ENCODE results near the gene PARS2.

Gene PARS2

DNA sequence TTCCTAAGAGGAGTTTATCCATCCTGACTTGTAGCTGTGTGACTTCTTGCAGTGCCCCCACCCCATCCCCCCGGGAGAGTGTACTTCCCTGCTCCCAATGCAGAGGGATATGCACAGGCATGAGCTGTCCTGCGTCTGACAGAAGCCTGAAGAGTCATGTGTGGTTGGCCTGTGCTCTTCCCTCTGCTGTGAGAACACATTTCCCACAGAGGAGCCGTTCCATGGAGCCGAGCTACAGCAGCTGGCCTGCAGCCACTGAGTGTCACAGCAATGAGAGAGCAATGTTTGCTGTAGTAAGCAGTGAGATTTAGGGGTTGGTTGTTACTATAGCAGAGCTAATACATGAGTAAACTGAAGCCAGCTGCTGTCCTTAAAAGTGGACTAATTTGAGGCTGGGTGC lies 22.0 kb downstream of the PARS2 start:
- no peaks in the 10 kb centered on the region for H3K9me3 ChIP-seq (replicated peaks; ENCODE audit: insufficient read depth, low read length)
- TF ChIP-seq EZH2phosphoT487 (IDR thresholded peaks at IDR 0.05; ENCODE audit: low read length) (no peak), EZH2 (optimal IDR thresholded peaks at IDR 0.05; ENCODE audit: low read depth, low read length) (no peak)
- TF ChIP-seq, protein P1, sequence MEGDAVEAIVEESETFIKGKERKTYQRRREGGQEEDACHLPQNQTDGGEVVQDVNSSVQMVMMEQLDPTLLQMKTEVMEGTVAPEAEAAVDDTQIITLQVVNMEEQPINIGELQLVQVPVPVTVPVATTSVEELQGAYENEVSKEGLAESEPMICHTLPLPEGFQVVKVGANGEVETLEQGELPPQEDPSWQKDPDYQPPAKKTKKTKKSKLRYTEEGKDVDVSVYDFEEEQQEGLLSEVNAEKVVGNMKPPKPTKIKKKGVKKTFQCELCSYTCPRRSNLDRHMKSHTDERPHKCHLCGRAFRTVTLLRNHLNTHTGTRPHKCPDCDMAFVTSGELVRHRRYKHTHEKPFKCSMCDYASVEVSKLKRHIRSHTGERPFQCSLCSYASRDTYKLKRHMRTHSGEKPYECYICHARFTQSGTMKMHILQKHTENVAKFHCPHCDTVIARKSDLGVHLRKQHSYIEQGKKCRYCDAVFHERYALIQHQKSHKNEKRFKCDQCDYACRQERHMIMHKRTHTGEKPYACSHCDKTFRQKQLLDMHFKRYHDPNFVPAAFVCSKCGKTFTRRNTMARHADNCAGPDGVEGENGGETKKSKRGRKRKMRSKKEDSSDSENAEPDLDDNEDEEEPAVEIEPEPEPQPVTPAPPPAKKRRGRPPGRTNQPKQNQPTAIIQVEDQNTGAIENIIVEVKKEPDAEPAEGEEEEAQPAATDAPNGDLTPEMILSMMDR (IDR thresholded peaks at IDR 0.05; ENCODE audit: low read length): no peak
- H2AFZ ChIP-seq (ENCODE audit: low read length): no peak overlapping the region
- no peaks in the 10 kb centered on the region for H3K4me1 ChIP-seq (ENCODE audit: low read length)
- no peaks in the 10 kb centered on the region for H4K20me1 ChIP-seq (ENCODE audit: insufficient read depth, low read length)
- H3K27me3 ChIP-seq (replicated peaks; ENCODE audit: insufficient read depth, low read length): no peaks in the 10 kb centered on the region
- H3K36me3 ChIP-seq (replicated peaks; ENCODE audit: insufficient read depth, low read length): 0 out of 2 replicates have a peak, but pooled peaks cover 4% of the 10 kb centered on the region
- H3K9ac ChIP-seq (ENCODE audit: low read length): no peak overlapping the region
- H3K4me3 ChIP-seq (ENCODE audit: low read length): no peak overlapping the region
- no peaks in the 10 kb centered on the region for H3K79me2 ChIP-seq (ENCODE audit: low read length)
- H3K9me2 ChIP-seq (replicated peaks; ENCODE audit: insufficient read depth, low read length): no peaks in the 10 kb centered on the region
- no peak for DNase-seq
- H3F3A ChIP-seq (ENCODE audit: insufficient read depth, low read length): no peaks in the 10 kb centered on the region
- H3K27ac ChIP-seq (ENCODE audit: low read length): no peak overlapping the region
- no peak overlapping the region for H3K4me2 ChIP-seq (ENCODE audit: low read depth, low read length)

DNA sequence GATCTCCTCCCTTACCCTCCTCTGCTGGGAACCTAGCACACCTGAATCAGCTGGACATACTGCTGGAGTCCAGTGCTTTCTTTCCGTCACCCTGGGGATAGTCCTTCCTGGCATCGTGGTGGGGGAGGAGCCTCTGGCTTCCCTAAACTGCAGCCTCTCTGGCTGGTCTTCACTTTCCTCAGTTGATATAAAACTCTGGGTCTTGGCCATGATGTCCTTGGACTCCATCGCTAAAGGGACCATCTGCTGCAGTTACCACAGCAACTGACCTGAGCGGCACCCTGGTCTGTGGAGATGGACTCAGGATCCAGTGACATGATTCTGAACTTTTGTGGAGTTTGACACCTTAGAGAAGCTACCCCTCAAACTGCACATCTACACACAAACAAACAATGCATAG lies 22.8 kb downstream of the PARS2 start:
- H4K20me1 ChIP-seq (ENCODE audit: insufficient read depth, low read length): no peaks in the 10 kb centered on the region
- no peak overlapping the region for H3K9ac ChIP-seq (ENCODE audit: low read length)
- no peak overlapping the region for H3K4me2 ChIP-seq (ENCODE audit: low read depth, low read length)
- no peaks in the 10 kb centered on the region for H3K9me2 ChIP-seq (replicated peaks; ENCODE audit: insufficient read depth, low read length)
- no peak for TF ChIP-seq EZH2 (optimal IDR thresholded peaks at IDR 0.05; ENCODE audit: low read depth, low read length)
- TF ChIP-seq, protein P1 (IDR thresholded peaks at IDR 0.05; ENCODE audit: low read length): no peak
- no peak for TF ChIP-seq EZH2phosphoT487 (IDR thresholded peaks at IDR 0.05; ENCODE audit: low read length)
- no peaks in the 10 kb centered on the region for H3F3A ChIP-seq (ENCODE audit: insufficient read depth, low read length)
- H3K36me3 ChIP-seq (replicated peaks; ENCODE audit: insufficient read depth, low read length): 0 out of 2 replicates have a peak, but pooled peaks cover 4% of the 10 kb centered on the region
- no peaks in the 10 kb centered on the region for H3K9me3 ChIP-seq (replicated peaks; ENCODE audit: insufficient read depth, low read length)
- no peaks in the 10 kb centered on the region for H3K4me1 ChIP-seq (ENCODE audit: low read length)
- no peak overlapping the region for H3K27ac ChIP-seq (ENCODE audit: low read length)
- no peak overlapping the region for H3K4me3 ChIP-seq (ENCODE audit: low read length)
- no peak overlapping the region for H2AFZ ChIP-seq (ENCODE audit: low read length)
- H3K79me2 ChIP-seq (ENCODE audit: low read length): no peaks in the 10 kb centered on the region
- no peak for DNase-seq
- no peaks in the 10 kb centered on the region for H3K27me3 ChIP-seq (replicated peaks; ENCODE audit: insufficient read depth, low read length)

GRCh38 chr1:54738244-54738643 lies 26.1 kb downstream of the PARS2 start:
- no peaks in the 10 kb centered on the region for H4K20me1 ChIP-seq (ENCODE audit: insufficient read depth, low read length)
- no peaks in the 10 kb centered on the region for H3F3A ChIP-seq (ENCODE audit: insufficient read depth, low read length)
- no peaks in the 10 kb centered on the region for H3K27me3 ChIP-seq (replicated peaks; ENCODE audit: insufficient read depth, low read length)
- no peak overlapping the region for H3K9ac ChIP-seq (ENCODE audit: low read length)
- 0 out of 2 replicates have a peak, but pooled peaks cover 4% of the 10 kb centered on the region for H3K36me3 ChIP-seq (replicated peaks; ENCODE audit: insufficient read depth, low read length)
- H3K9me2 ChIP-seq (replicated peaks; ENCODE audit: insufficient read depth, low read length): no peaks in the 10 kb centered on the region
- no peak overlapping the region for H2AFZ ChIP-seq (ENCODE audit: low read length)
- TF ChIP-seq EZH2 (optimal IDR thresholded peaks at IDR 0.05; ENCODE audit: low read depth, low read length): no peak
- TF ChIP-seq, protein P1 (IDR thresholded peaks at IDR 0.05; ENCODE audit: low read length): no peak
- no peak for TF ChIP-seq EZH2phosphoT487 (IDR thresholded peaks at IDR 0.05; ENCODE audit: low read length)
- no peaks in the 10 kb centered on the region for H3K79me2 ChIP-seq (ENCODE audit: low read length)
- H3K4me1 ChIP-seq (ENCODE audit: low read length): no peaks in the 10 kb centered on the region
- no peak overlapping the region for H3K27ac ChIP-seq (ENCODE audit: low read length)
- no peaks in the 10 kb centered on the region for H3K9me3 ChIP-seq (replicated peaks; ENCODE audit: insufficient read depth, low read length)
- H3K4me2 ChIP-seq (ENCODE audit: low read depth, low read length): no peak overlapping the region
- no peak overlapping the region for H3K4me3 ChIP-seq (ENCODE audit: low read length)
- DNase-seq: no peak

Data from MM.1S (cell line).